GM12878 (cell line): ENCODE measurements around the gene AP2A2. TPM values are rescaled to one million over a fixed set of nuclear protein-coding genes. Genes with fewer than 3 reads are reported as not detected.

Source experiments
- ATAC-seq: fragments of 200-7000 bp; cut with Tn5 transposase; 3 replicates; pipeline ENCODE4 v1.9.1; 2020; ENCODE audit warnings: mild to moderate bottlenecking, moderate library complexity
- BruUV-seq: library from RNA; stranded (reverse); fragments of 400-500 nt; replicated peaks from 2 replicates; lab custom pipeline; 2021; lab: Mats Ljungman, UMichigan
- CTCF ChIA-PET: fragments of 300-600 bp; sonication (Branson Sonifier 250); formaldehyde crosslinking; extraction: SDS; loops from one replicate; lab custom pipeline; 2021; ENCODE audit warnings: inconsistent platforms; lab: Yijun Ruan, JAX
- POLR2A ChIA-PET: fragments of 350-600 bp; formaldehyde crosslinking; extraction: SDS; loops from one replicate; lab custom pipeline; 2021; ENCODE audit warnings: inconsistent platforms; lab: Charles Lee
- RAD21 ChIA-PET: fragments of 300-600 bp; sonication (Branson Sonifier 250); formaldehyde crosslinking; loops from one replicate; lab custom pipeline; 2023; ENCODE audit warnings: antibody characterized with exemption; ENCODE audit not compliant: unreplicated experiment; lab: Charles Lee
- SMC1A ChIA-PET: fragments of 300-600 bp; sonication (Branson Sonifier 250); formaldehyde crosslinking; loops from one replicate; lab custom pipeline; 2023; ENCODE audit not compliant: unreplicated experiment, uncharacterized antibody; lab: Charles Lee
- DNase-seq: peaks from one replicate; pipeline ENCODE4 v3.0.0-alpha.2; 2011; ENCODE audit warnings: low read depth, low spot score
- FAIRE-seq: peaks from 3 replicates; lab custom pipeline; 2011; peaks lifted over from hg19 to GRCh38; lab: Jason Lieb, UNC
- H2AFZ ChIP-seq: 2 replicates; pipeline ENCODE4 v1.6.0; 2011; ENCODE audit warnings: low read depth, low read length, control low read depth; ENCODE audit not compliant: control insufficient read depth
- H3K27ac ChIP-seq: 2 replicates; pipeline ENCODE4 v1.5.1; 2011; ENCODE audit warnings: control low read depth; ENCODE audit not compliant: control insufficient read depth, insufficient read depth
- H3K27me3 ChIP-seq, 2 experiments: replicated peaks in 1 of 2; 2 replicates each; pipeline versions ENCODE4 v1.6.0 to v1.6.1; 2011; ENCODE audit warnings: low read length in 1 of 2; ENCODE audit not compliant: control insufficient read depth in 2 of 2, insufficient read depth in 2 of 2
- H3K36me3 ChIP-seq, 2 experiments: 2 replicates each; pipeline ENCODE4 v1.5.1; 2011; ENCODE audit warnings: low read length in 1 of 2; ENCODE audit not compliant: control insufficient read depth in 2 of 2, insufficient read depth in 2 of 2
- H3K4me1 ChIP-seq: 2 replicates; pipeline ENCODE4 v1.6.1; 2011; ENCODE audit warnings: mild to moderate bottlenecking, low read length, moderate library complexity, mixed read lengths; ENCODE audit not compliant: control insufficient read depth, insufficient read depth
- H3K4me2 ChIP-seq: 2 replicates; pipeline ENCODE4 v1.6.0; 2011; ENCODE audit warnings: control low read depth; ENCODE audit not compliant: control insufficient read depth, insufficient read depth
- H3K4me3 ChIP-seq: fragments of 200-600 bp; sonication (generic); 2 replicates; pipeline ENCODE4 v1.5.1; 2016
- H3K79me2 ChIP-seq: 2 replicates; pipeline ENCODE4 v1.6.0; 2011; ENCODE audit warnings: low read length; ENCODE audit not compliant: control insufficient read depth, insufficient read depth
- H3K9ac ChIP-seq: 2 replicates; pipeline ENCODE4 v1.8.0; 2011; ENCODE audit warnings: low read length, control low read depth, mixed read lengths; ENCODE audit not compliant: control insufficient read depth, insufficient read depth
- H3K9me3 ChIP-seq: replicated peaks from 3 replicates; pipeline ENCODE4 v1.5.1; 2011; ENCODE audit warnings: mild to moderate bottlenecking, low read length; ENCODE audit not compliant: control insufficient read depth, insufficient read depth
- H4K20me1 ChIP-seq: 2 replicates; pipeline ENCODE4 v1.6.0; 2011; ENCODE audit not compliant: control insufficient read depth, insufficient read depth
- BACH1 ChIP-seq: fragments of 450-650 bp; IDR thresholded peaks from 2 replicates; pipeline ENCODE4 v1.6.1; 2017; ENCODE audit warnings: mild to moderate bottlenecking, borderline replicate concordance
- CBX5 ChIP-seq: sonication (generic); IDR thresholded peaks from 2 replicates; pipeline ENCODE4 v1.6.1; 2016; ENCODE audit warnings: low read depth, moderate library complexity, mild to moderate bottlenecking, inconsistent platforms
- CHD2 ChIP-seq: IDR thresholded peaks from 2 replicates; pipeline ENCODE4 v1.6.1; 2011; ENCODE audit warnings: low read depth, low read length, improper control_type of control experiment, borderline replicate concordance
- ESRRA ChIP-seq: IDR thresholded peaks from 2 replicates; pipeline ENCODE4 v1.6.1; 2012; ENCODE audit warnings: mild to moderate bottlenecking, low read length, improper control_type of control experiment
- FOXK2 ChIP-seq: fragments of 450-650 bp; IDR thresholded peaks from 2 replicates; pipeline ENCODE4 v1.6.1; 2017; ENCODE audit warnings: mild to moderate bottlenecking, moderate library complexity
- HDAC6 ChIP-seq: fragments of 200-600 bp; sonication (generic); IDR thresholded peaks from one replicate; pipeline ENCODE4 v1.8.0; 2017; ENCODE audit warnings: antibody characterized with exemption; ENCODE audit not compliant: unreplicated experiment
- MTA3 ChIP-seq: IDR thresholded peaks from 2 replicates; pipeline ENCODE4 v1.6.1; 2012; ENCODE audit warnings: low read length, inconsistent platforms, borderline replicate concordance
- NR2C1 ChIP-seq: fragments of 450-650 bp; IDR thresholded peaks from 2 replicates; pipeline ENCODE4 v1.6.1; 2017; ENCODE audit warnings: antibody characterized with exemption, mild to moderate bottlenecking, moderate library complexity
- NR2F1 ChIP-seq: fragments of 450-650 bp; conservative IDR thresholded peaks from 2 replicates; pipeline ENCODE4 v1.6.1; 2017; ENCODE audit warnings: mild to moderate bottlenecking
- RAD51 ChIP-seq: fragments of 450-650 bp; IDR thresholded peaks from 2 replicates; pipeline ENCODE4 v1.6.1; 2016; ENCODE audit warnings: moderate library complexity, mild to moderate bottlenecking, inconsistent platforms
- SPI1 ChIP-seq: IDR thresholded peaks from 2 replicates; pipeline ENCODE4 v1.6.1; 2011; ENCODE audit warnings: low read depth, mild to moderate bottlenecking, low read length, moderate library complexity, borderline replicate concordance; ENCODE audit not compliant: insufficient read depth
- SREBF2 ChIP-seq: IDR thresholded peaks from 2 replicates; pipeline ENCODE4 v1.6.1; 2012; ENCODE audit warnings: mild to moderate bottlenecking, low read length
- USF1 ChIP-seq: IDR thresholded peaks from 2 replicates; pipeline ENCODE4 v1.6.1; 2011; ENCODE audit warnings: borderline replicate concordance, low read depth, mild to moderate bottlenecking, moderate library complexity, mixed read lengths, low read length; ENCODE audit not compliant: insufficient read depth; ENCODE audit errors: extremely low read length
- WGBS: methylation state at CpG from one replicate; pipeline ENCODE4 v1.1.6; 2016; ENCODE audit warnings: low lambda C conversion rate; ENCODE audit not compliant: insufficient replicate concordance, insufficient coverage; ENCODE audit errors: missing lambda C conversion rate; 5-methylcytosine and 5-hydroxymethylcytosine counted together
- in situ Hi-C: fragments of 300-500 bp; cut with MboI; formaldehyde crosslinking; loops from 9 replicates; pipeline ENCODE4 v1.14.3; 2018; ENCODE audit warnings: mixed read lengths
- intact Hi-C: fragments of 100-400 bp; cut with micrococcal nuclease; formaldehyde crosslinking; loops from one replicate; pipeline ENCODE4 v1.14.2; 2022; ENCODE audit not compliant: unreplicated experiment
- polyA plus RNA-seq, 11 experiments: library from polyadenylated mRNA; depleted of rRNA in 4 of 11; unstranded in 6 of 11; stranded (reverse) in 5 of 11; fragments of >200 nt; fragmentation: Nextera tagmentation in 4 of 11; fragmentation: Illumina TruSeq in 1 of 11; extraction: Ambion mirVana in 4 of 11; extraction: Trizol in 1 of 11; gene quantifications; 1 replicate in 1 of 11; 2 replicates in 10 of 11; pipeline versions ENCODE4 v1.2.1 to v1.2.3, GENCODE V29; 2011 to 2016; ENCODE audit warnings: inconsistent platforms in 2 of 11, missing spikeins in 2 of 11, low read depth in 1 of 11
- total RNA-seq, 4 experiments: library from RNA; depleted of rRNA in 3 of 4; stranded (reverse); fragments of >200 nt in 3 of 4; fragmentation: Illumina TruSeq in 1 of 4; extraction: Trizol in 1 of 4; gene quantifications; 2 replicates each; pipeline versions ENCODE4 v1.2.1 to v1.2.3, GENCODE V29; 2013 to 2021
- TF ChIP-seq, protein P1 (sequence below): IDR thresholded peaks from 2 replicates; pipeline ENCODE4 v1.6.1; 2012; ENCODE audit warnings: improper control_type of control experiment, low read depth, low read length; ENCODE audit not compliant: insufficient replicate concordance

Gene AP2A2
- total and polyA plus RNA-seq, 10 of the 15 experiments (the other 5 are each of a cell fraction or from before 2014, with no cell fraction given): 0.58 to 48.8 (median 18.2) TPM

DNA sequence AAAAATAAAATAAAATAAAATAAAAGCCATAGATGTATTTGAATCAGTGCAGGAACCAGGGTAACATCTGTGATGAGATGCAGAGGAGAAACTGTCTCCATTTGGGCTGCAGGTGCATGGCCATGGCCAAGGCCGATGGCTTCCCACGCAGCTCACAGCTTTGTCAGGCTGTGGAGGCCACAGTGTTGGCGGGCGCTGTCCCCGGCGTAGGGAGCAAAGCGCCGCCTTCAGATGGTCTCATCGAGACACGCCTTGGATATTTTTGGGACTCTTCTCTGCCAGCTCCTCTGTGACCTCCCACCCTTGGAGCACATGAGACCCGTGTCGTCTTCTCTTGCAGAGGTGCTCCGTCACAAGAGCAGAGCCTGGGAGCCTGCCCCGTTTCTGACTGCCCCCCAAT is 72.2 kb downstream of the AP2A2 start:
- no peak overlapping the region for H3K9ac ChIP-seq
- FAIRE-seq: no peak
- in situ Hi-C loops (no loop called here), intact Hi-C loops (no loop called here)
- no peaks in the 10 kb centered on the region for H3K9me3 ChIP-seq
- H3K4me1 ChIP-seq: peaks cover 19% of the 10 kb centered on the region
- H3K27me3 ChIP-seq: no peaks in the 10 kb centered on the region
- no peaks in the 10 kb centered on the region for H4K20me1 ChIP-seq
- 94% methylated on average over 14 of the region's 14 CpGs for WGBS
- RAD21 ChIA-PET: no interaction called here
- SMC1A ChIA-PET: no interaction called here
- ATAC-seq: no peak
- BruUV-seq: no TSS peak
- CTCF ChIA-PET: no interaction called here
- no peak for TF ChIP-seq RAD51
- no peak for TF ChIP-seq NR2F1
- TF ChIP-seq, protein P1, sequence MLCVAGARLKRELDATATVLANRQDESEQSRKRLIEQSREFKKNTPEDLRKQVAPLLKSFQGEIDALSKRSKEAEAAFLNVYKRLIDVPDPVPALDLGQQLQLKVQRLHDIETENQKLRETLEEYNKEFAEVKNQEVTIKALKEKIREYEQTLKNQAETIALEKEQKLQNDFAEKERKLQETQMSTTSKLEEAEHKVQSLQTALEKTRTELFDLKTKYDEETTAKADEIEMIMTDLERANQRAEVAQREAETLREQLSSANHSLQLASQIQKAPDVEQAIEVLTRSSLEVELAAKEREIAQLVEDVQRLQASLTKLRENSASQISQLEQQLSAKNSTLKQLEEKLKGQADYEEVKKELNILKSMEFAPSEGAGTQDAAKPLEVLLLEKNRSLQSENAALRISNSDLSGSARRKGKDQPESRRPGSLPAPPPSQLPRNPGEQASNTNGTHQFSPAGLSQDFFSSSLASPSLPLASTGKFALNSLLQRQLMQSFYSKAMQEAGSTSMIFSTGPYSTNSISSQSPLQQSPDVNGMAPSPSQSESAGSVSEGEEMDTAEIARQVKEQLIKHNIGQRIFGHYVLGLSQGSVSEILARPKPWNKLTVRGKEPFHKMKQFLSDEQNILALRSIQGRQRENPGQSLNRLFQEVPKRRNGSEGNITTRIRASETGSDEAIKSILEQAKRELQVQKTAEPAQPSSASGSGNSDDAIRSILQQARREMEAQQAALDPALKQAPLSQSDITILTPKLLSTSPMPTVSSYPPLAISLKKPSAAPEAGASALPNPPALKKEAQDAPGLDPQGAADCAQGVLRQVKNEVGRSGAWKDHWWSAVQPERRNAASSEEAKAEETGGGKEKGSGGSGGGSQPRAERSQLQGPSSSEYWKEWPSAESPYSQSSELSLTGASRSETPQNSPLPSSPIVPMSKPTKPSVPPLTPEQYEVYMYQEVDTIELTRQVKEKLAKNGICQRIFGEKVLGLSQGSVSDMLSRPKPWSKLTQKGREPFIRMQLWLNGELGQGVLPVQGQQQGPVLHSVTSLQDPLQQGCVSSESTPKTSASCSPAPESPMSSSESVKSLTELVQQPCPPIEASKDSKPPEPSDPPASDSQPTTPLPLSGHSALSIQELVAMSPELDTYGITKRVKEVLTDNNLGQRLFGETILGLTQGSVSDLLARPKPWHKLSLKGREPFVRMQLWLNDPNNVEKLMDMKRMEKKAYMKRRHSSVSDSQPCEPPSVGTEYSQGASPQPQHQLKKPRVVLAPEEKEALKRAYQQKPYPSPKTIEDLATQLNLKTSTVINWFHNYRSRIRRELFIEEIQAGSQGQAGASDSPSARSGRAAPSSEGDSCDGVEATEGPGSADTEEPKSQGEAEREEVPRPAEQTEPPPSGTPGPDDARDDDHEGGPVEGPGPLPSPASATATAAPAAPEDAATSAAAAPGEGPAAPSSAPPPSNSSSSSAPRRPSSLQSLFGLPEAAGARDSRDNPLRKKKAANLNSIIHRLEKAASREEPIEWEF: no peak
- TF ChIP-seq ESRRA: no peak
- no peak for TF ChIP-seq SPI1
- no peak for TF ChIP-seq SREBF2
- TF ChIP-seq FOXK2: no peak
- TF ChIP-seq NR2C1: no peak
- no peak for TF ChIP-seq CBX5
- no peak for TF ChIP-seq CHD2
- TF ChIP-seq MTA3: no peak
- no peak for TF ChIP-seq BACH1
- TF ChIP-seq USF1: no peak
- no peak for TF ChIP-seq HDAC6
- H3K4me2 ChIP-seq: no peak overlapping the region
- POLR2A ChIA-PET: no interaction called here
- no peak overlapping the region for H3K4me3 ChIP-seq
- DNase-seq: no peak
- H3K79me2 ChIP-seq: no peaks in the 10 kb centered on the region
- H3K27ac ChIP-seq: no peak overlapping the region
- no peak overlapping the region for H2AFZ ChIP-seq
- H3K36me3 ChIP-seq: peaks cover 5 to 18% of the 10 kb centered on the region in 2 experiments; a peak in 3 of 4 replicates
